Esophagus squamous epithelium (tissue), 4 donors: ENCODE data around the gene FNIP2.

Source experiments
- CTCF ChIP-seq, 6 experiments: fragments of 450-650 bp in 4 of 6; fragments of 200-600 bp in 2 of 6; sonication (generic) in 2 of 6; IDR thresholded peaks; one replicate each; pipeline ENCODE4 v1.5.1; 2016 to 2019; ENCODE audit warnings: antibody characterized with exemption in 6 of 6, mild to moderate bottlenecking in 4 of 6, moderate library complexity in 4 of 6
- POLR2A ChIP-seq, 4 donors: fragments of 450-650 bp; IDR thresholded peaks; one replicate each; pipeline ENCODE4 v1.6.1; 2017; ENCODE audit warnings: antibody characterized with exemption in 4 of 4, mild to moderate bottlenecking in 4 of 4, moderate library complexity in 3 of 4

- TF ChIP-seq CTCF (IDR thresholded peaks at IDR 0.05) (no peak), POLR2A (IDR thresholded peaks at IDR 0.05) (no peak)
These were observed 16.9 kb downstream of the FNIP2 start for GRCh38 chr4:158785718-158786117.
